ENCODE results near the gene ZNF785.
"Not testable (repeated sequence)": the region's sequence is repeated elsewhere in the genome, so short reads cannot be mapped to it uniquely, and the experiment has no call there.

Gene ZNF785

DNA sequence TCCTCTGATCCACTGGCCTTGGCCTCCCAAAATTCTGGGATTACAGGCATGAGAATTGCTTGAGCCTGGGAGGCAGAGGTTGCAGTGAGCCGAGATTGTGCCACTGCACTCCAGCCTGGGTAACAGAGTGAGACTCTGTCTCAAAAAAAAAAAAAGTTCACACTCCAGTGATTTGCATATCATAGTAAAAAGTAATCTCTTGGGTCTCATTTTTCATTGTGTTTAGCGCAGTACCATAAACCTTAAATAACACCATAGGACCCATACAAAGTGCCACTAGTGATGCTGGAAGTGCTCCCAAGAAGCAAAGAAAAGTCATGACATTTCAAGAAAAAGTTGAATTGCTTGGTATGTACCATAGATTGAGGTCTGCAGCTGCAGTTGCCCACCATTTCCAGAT is 4.1 kb upstream of the ZNF785 start:
- H3K4me1 ChIP-seq (ENCODE audit: control insufficient read depth in 1 of 2, insufficient read depth in 2 of 2, low read length in 2 of 2); H3K18ac ChIP-seq (ENCODE audit: low read length); H2BK12ac ChIP-seq (ENCODE audit: low read length); H3K36me3 ChIP-seq (ENCODE audit: control insufficient read depth in 1 of 2, insufficient read depth in 2 of 2, low read length in 2 of 2); H2AFZ ChIP-seq (ENCODE audit: insufficient read depth, low read length, poor library complexity); DNase-seq; H3K14ac ChIP-seq (ENCODE audit: low read length); H3K4ac ChIP-seq (ENCODE audit: low read depth, low read length); H3K9me3 ChIP-seq (ENCODE audit: insufficient read depth, low read depth, low read length); H2AK5ac ChIP-seq (ENCODE audit: low read length); H3K79me2 ChIP-seq (ENCODE audit: control insufficient read depth, insufficient read depth, low read length, poor library complexity); H4K8ac ChIP-seq (ENCODE audit: low read depth, low read length); H4K91ac ChIP-seq (ENCODE audit: low read depth, low read length); H4K12ac ChIP-seq (ENCODE audit: low read depth, low read length); H3K23ac ChIP-seq (ENCODE audit: low read length); H3K4me2 ChIP-seq (ENCODE audit: low read length); H3K27ac ChIP-seq (ENCODE audit: low read depth, low read length); H3K4me3 ChIP-seq (ENCODE audit: low read depth, low read length); H2BK5ac ChIP-seq (ENCODE audit: low read depth, low read length, poor library complexity); H2BK120ac ChIP-seq (ENCODE audit: insufficient read depth, low read length, poor library complexity); H3K27me3 ChIP-seq (ENCODE audit: insufficient read depth, low read length); H3K9ac ChIP-seq (ENCODE audit: low read length): not testable (repeated sequence)
- no CpG with 5 or more reads among the region's 2 CpGs for WGBS (ENCODE audit: extremely low coverage, insufficient coverage, insufficient read length)
- peaks cover 12% of the 10 kb centered on the region for H3K79me1 ChIP-seq (ENCODE audit: low read length)

DNA sequence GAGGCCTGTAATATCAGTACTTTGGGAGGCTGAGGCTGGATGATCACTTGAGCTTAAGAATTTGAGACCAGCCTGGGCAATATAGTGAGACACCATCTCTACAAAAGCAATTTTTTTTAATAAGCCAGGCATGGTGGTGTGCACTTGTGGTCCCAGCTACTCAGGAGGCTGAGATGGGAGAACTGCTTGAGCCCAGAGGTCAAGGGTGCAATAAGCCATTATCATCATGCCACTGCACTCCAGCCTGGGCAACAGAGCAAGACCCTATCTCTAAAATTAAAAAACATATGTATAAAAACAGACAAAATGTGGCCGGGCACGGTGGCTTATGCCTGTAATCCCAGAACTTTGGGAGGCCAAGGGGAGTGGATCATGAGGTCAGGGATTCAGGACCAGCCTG is 3.2 kb upstream of the ZNF785 start:
- DNase-seq = no peak
- no peak overlapping the region for H2BK120ac ChIP-seq (ENCODE audit: insufficient read depth, low read length, poor library complexity)
- no peak overlapping the region for H4K8ac ChIP-seq (ENCODE audit: low read depth, low read length)
- H3K9ac ChIP-seq (ENCODE audit: low read length) = no peak overlapping the region
- no peak overlapping the region for H3K18ac ChIP-seq (ENCODE audit: low read length)
- peaks cover 12% of the 10 kb centered on the region for H3K79me1 ChIP-seq (ENCODE audit: low read length)
- H2BK5ac ChIP-seq (ENCODE audit: low read depth, low read length, poor library complexity) = no peak overlapping the region
- H2AK5ac ChIP-seq (ENCODE audit: low read length) = no peak overlapping the region
- WGBS (ENCODE audit: extremely low coverage, insufficient coverage, insufficient read length) = no CpG with 5 or more reads among the region's 2 CpGs
- H3K9me3 ChIP-seq (ENCODE audit: insufficient read depth, low read depth, low read length) = no peaks in the 10 kb centered on the region
- no peak overlapping the region for H3K4me3 ChIP-seq (ENCODE audit: low read depth, low read length)
- no peak overlapping the region for H3K23ac ChIP-seq (ENCODE audit: low read length)
- H3K4me2 ChIP-seq (ENCODE audit: low read length) = no peak overlapping the region
- no peaks in the 10 kb centered on the region for H3K27me3 ChIP-seq (ENCODE audit: insufficient read depth, low read length)
- H3K4ac ChIP-seq (ENCODE audit: low read depth, low read length) = no peak overlapping the region
- H2AFZ ChIP-seq (ENCODE audit: insufficient read depth, low read length, poor library complexity) = no peak overlapping the region
- H4K91ac ChIP-seq (ENCODE audit: low read depth, low read length) = no peak overlapping the region
- H3K27ac ChIP-seq (ENCODE audit: low read depth, low read length) = no peak overlapping the region
- H3K14ac ChIP-seq (ENCODE audit: low read length) = no peak overlapping the region
- H3K4me1 ChIP-seq (ENCODE audit: control insufficient read depth in 1 of 2, insufficient read depth in 2 of 2, low read length in 2 of 2) = peaks cover 3 to 5% of the 10 kb centered on the region in 2 experiments
- H3K79me2 ChIP-seq (ENCODE audit: control insufficient read depth, insufficient read depth, low read length, poor library complexity) = peaks cover 7% of the 10 kb centered on the region
- peaks cover 5 to 7% of the 10 kb centered on the region in 2 experiments for H3K36me3 ChIP-seq (ENCODE audit: control insufficient read depth in 1 of 2, insufficient read depth in 2 of 2, low read length in 2 of 2)
- no peak overlapping the region for H2BK12ac ChIP-seq (ENCODE audit: low read length)
- no peak overlapping the region for H4K12ac ChIP-seq (ENCODE audit: low read depth, low read length)

DNA sequence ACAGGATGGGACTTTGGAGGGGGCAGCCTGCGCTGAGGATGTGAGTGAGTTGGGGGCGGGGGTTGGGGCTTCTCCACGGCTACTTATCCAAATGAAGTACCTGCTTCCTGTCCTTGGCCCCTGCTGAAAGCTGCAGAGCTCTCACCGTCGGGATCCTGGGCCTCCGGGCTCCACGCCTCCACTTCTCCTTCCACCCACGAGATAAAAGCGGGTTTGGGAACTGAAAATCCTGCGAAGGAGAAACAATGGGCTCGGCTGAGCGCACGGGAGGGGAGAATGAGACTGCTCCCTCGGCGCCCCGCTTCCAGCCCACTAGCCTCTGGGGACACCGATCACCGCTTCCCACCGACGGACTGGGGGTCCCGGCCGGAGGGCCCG is 486 bp downstream of the ZNF785 start:
- Histone ChIP-seq H2AK5ac (ENCODE audit: low read length) (peak overlapping the region; percentile 21), H3K79me2 (ENCODE audit: control insufficient read depth, insufficient read depth, low read length, poor library complexity) (peaks cover 7% of the 10 kb centered on the region), H4K91ac (ENCODE audit: low read depth, low read length) (peak overlapping the region; percentile 86), H4K8ac (ENCODE audit: low read depth, low read length) (peak overlapping the region; percentile 85), H2BK120ac (ENCODE audit: insufficient read depth, low read length, poor library complexity) (peak overlapping the region; percentile 67), H2BK12ac (ENCODE audit: low read length) (peak overlapping the region; percentile 15), H3K79me1 (ENCODE audit: low read length) (peaks cover 12% of the 10 kb centered on the region), H3K4me2 (ENCODE audit: low read length) (peak overlapping the region; percentile 96), H4K12ac (ENCODE audit: low read depth, low read length) (peak overlapping the region; percentile 95), H3K23ac (ENCODE audit: low read length) (no peak overlapping the region), H3K4me3 (ENCODE audit: low read depth, low read length) (peak overlapping the region; percentile 83), H3K4ac (ENCODE audit: low read depth, low read length) (peak overlapping the region; percentile 76), H2AFZ (ENCODE audit: insufficient read depth, low read length, poor library complexity) (peak overlapping the region; percentile 80), H3K27me3 (ENCODE audit: insufficient read depth, low read length) (no peaks in the 10 kb centered on the region), H3K14ac (ENCODE audit: low read length) (peak overlapping the region; percentile 85), H3K18ac (ENCODE audit: low read length) (peak overlapping the region; percentile 82), H3K4me1 (ENCODE audit: control insufficient read depth in 1 of 2, insufficient read depth in 2 of 2, low read length in 2 of 2) (peaks cover 3 to 5% of the 10 kb centered on the region in 2 experiments), H3K9ac (ENCODE audit: low read length) (peak overlapping the region; percentile 97), H3K9me3 (ENCODE audit: insufficient read depth, low read depth, low read length) (no peaks in the 10 kb centered on the region), H2BK5ac (ENCODE audit: low read depth, low read length, poor library complexity) (peak overlapping the region; percentile 38), H3K36me3 (ENCODE audit: control insufficient read depth in 1 of 2, insufficient read depth in 2 of 2, low read length in 2 of 2) (peaks cover 27% of the 10 kb centered on the region in 2 experiments), H3K27ac (ENCODE audit: low read depth, low read length) (peak overlapping the region; percentile 74)
- no CpG with 5 or more reads among the region's 23 CpGs for WGBS (ENCODE audit: extremely low coverage, insufficient coverage, insufficient read length)
- DNase-seq = peak in 1 of 2 donors; percentile 28

- Histone ChIP-seq H4K91ac (ENCODE audit: low read depth, low read length) (no peak overlapping the region), H3K4me1 (ENCODE audit: control insufficient read depth in 1 of 2, insufficient read depth in 2 of 2, low read length in 2 of 2) (peaks cover 3 to 5% of the 10 kb centered on the region in 2 experiments), H3K18ac (ENCODE audit: low read length) (no peak overlapping the region), H3K4ac (ENCODE audit: low read depth, low read length) (no peak overlapping the region), H3K4me2 (ENCODE audit: low read length) (no peak overlapping the region), H3K4me3 (ENCODE audit: low read depth, low read length) (no peak overlapping the region), H3K79me2 (ENCODE audit: control insufficient read depth, insufficient read depth, low read length, poor library complexity) (peaks cover 7% of the 10 kb centered on the region), H2BK12ac (ENCODE audit: low read length) (no peak overlapping the region), H2BK5ac (ENCODE audit: low read depth, low read length, poor library complexity) (no peak overlapping the region), H2AFZ (ENCODE audit: insufficient read depth, low read length, poor library complexity) (no peak overlapping the region), H2BK120ac (ENCODE audit: insufficient read depth, low read length, poor library complexity) (no peak overlapping the region), H3K9me3 (ENCODE audit: insufficient read depth, low read depth, low read length) (no peaks in the 10 kb centered on the region), H3K36me3 (ENCODE audit: control insufficient read depth in 1 of 2, insufficient read depth in 2 of 2, low read length in 2 of 2) (peaks cover 28 to 37% of the 10 kb centered on the region in 2 experiments), H4K12ac (ENCODE audit: low read depth, low read length) (no peak overlapping the region), H3K27me3 (ENCODE audit: insufficient read depth, low read length) (no peaks in the 10 kb centered on the region), H3K14ac (ENCODE audit: low read length) (no peak overlapping the region), H3K27ac (ENCODE audit: low read depth, low read length) (no peak overlapping the region), H3K9ac (ENCODE audit: low read length) (no peak overlapping the region), H4K8ac (ENCODE audit: low read depth, low read length) (no peak overlapping the region), H3K79me1 (ENCODE audit: low read length) (peaks cover 12% of the 10 kb centered on the region), H2AK5ac (ENCODE audit: low read length) (no peak overlapping the region), H3K23ac (ENCODE audit: low read length) (no peak overlapping the region)
- WGBS (ENCODE audit: extremely low coverage, insufficient coverage, insufficient read length) = no CpG with 5 or more reads among the region's 48 CpGs
- no peak for DNase-seq
Observed at GRCh38 chr16:30582611-30583340, 2.7 kb downstream of the ZNF785 start.

All from trophoblast cell (in vitro differentiated cells and primary cell).